OCI-LY3 (cell line): ENCODE results near the gene KLF15.

ENCODE experiments used
- H2AFZ ChIP-seq: fragments of 200-600, 300-600 bp; shearing (Covaris generic); 2 replicates; pipeline ENCODE4 v1.6.0; 2014; ENCODE audit warnings: antibody characterized with exemption, low read depth, low read length
- H3K27ac ChIP-seq: fragments of 200-600, 300-600 bp; sonication (generic); 2 replicates; pipeline ENCODE4 v1.5.1; 2014; ENCODE audit warnings: mild to moderate bottlenecking, low read length, moderate library complexity, mixed read lengths
- H3K27me3 ChIP-seq: fragments of 200-600, 300-600 bp; sonication (generic); 2 replicates; pipeline ENCODE4 v1.6.1; 2014; ENCODE audit warnings: low read depth, low read length, mixed read lengths
- H3K36me3 ChIP-seq: fragments of 200-600, 300-600 bp; sonication (generic); replicated peaks from 2 replicates; pipeline ENCODE3; 2014; ENCODE audit warnings: low read depth, low read length, mixed read lengths
- H3K4me1 ChIP-seq: fragments of 300-600, 200-600 bp; sonication (generic); 2 replicates; pipeline ENCODE4 v1.6.1; 2014; ENCODE audit warnings: low read length, mixed read lengths
- H3K4me2 ChIP-seq: fragments of 200-600, 300-600 bp; sonication (generic); 2 replicates; pipeline ENCODE4 v1.6.1; 2014; ENCODE audit warnings: low read length, mixed read lengths
- H3K4me3 ChIP-seq: fragments of 300-600, 200-600 bp; sonication (generic); 2 replicates; pipeline ENCODE4 v1.5.1; 2014; ENCODE audit warnings: antibody characterized with exemption, mild to moderate bottlenecking, low read length, moderate library complexity
- H3K79me2 ChIP-seq: fragments of 300-600, 200-600 bp; shearing (Covaris generic); 2 replicates; pipeline ENCODE4 v1.6.1; 2014; ENCODE audit warnings: mild to moderate bottlenecking, low read length, mixed read lengths
- H3K9ac ChIP-seq: fragments of 300-600, 200-600 bp; shearing (Covaris generic); 2 replicates; pipeline ENCODE4 v1.6.0; 2014; ENCODE audit warnings: mild to moderate bottlenecking, low read length, moderate library complexity
- H3K9me3 ChIP-seq: fragments of 200-600, 300-600 bp; shearing (Covaris generic); 2 replicates; pipeline ENCODE4 v1.6.1; 2014; ENCODE audit warnings: low read length, mixed read lengths; ENCODE audit not compliant: insufficient read depth
- H4K20me1 ChIP-seq: fragments of 200-600, 300-600 bp; sonication (generic); 2 replicates; pipeline ENCODE4 v1.6.1; 2016; ENCODE audit warnings: low read length, mixed read lengths; ENCODE audit not compliant: insufficient read depth
- CTCF ChIP-seq: fragments of 200-600, 300-600 bp; sonication (generic); IDR thresholded peaks from 2 replicates; pipeline ENCODE4 v1.5.1; 2014; ENCODE audit warnings: antibody characterized with exemption, low read length, low read depth
- EZH2phosphoT487 ChIP-seq: fragments of 200-600 bp; shearing (Covaris generic); IDR thresholded peaks from 2 replicates; pipeline ENCODE4 v1.6.1; 2018; ENCODE audit warnings: antibody characterized with exemption, mixed run types, low read depth

The KLF15 gene

DNA sequence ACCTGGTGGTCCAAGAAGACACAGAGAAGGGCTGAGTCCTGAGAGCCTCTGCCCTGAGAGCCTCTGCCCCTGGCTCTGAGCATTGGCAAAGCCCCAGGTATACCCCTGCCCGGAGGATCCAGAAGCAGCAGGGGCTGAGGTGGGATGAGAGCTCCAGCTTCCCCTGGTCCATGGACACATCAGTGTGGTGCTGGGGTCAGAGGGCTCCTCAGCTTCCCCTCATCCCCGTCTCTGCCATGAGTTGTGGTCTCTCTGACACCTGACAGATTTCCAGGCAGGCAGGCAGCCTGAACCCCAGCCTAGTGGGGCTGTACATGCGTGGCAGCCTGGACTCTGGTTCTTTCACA lies 3.5 kb upstream of the KLF15 start:
- Histone ChIP-seq H4K20me1 (no peaks in the 10 kb centered on the region), H3K27ac (no peak overlapping the region), H3K9ac (no peak overlapping the region), H3K36me3 (no peaks in the 10 kb centered on the region), H3K4me3 (no peak overlapping the region), H3K4me1 (no peaks in the 10 kb centered on the region), H2AFZ (no peak overlapping the region), H3K4me2 (no peak overlapping the region), H3K79me2 (no peaks in the 10 kb centered on the region), H3K27me3 (0 out of 2 replicates have a peak, but pooled peaks cover 7% of the 10 kb centered on the region), H3K9me3 (no peaks in the 10 kb centered on the region)
- TF ChIP-seq EZH2phosphoT487, result no peak
- TF ChIP-seq CTCF, result no peak

DNA sequence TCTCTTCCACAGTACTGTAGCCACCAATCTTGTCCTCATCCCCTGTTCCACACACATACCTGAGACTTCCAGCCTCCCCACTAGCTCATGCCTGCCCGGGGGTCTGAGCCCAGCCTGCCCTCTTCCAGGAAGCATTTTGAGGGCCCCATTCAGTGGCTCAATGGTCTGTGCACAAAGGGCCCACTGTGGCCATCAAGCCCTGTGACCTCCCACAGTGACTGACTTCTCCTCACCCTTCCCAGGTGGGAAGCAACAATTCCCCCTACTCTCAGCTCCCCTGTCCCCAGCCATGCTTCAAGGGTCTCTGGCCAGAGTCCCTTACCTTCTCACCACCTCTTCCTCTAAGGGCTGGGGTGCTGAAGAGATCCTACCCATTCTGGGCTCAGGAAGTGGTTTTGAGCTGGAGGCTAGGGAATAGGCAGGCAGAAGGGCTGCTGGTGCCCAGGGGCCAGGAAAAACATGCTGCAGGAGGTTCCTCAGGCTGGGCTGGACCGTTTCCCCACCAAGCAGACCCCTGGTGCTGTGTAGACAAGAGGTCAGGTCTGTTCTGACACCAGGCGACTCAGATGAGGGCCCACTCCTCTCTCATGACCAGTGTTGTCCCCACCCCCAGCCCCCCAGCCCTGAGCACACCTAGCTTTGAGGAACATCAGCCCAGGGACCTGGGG lies 3.0 kb upstream of the KLF15 start:
- H3K9ac ChIP-seq, result no peak overlapping the region
- TF ChIP-seq EZH2phosphoT487, result no peak
- no peak for TF ChIP-seq CTCF
- H4K20me1 ChIP-seq, result no peaks in the 10 kb centered on the region
- H3K9me3 ChIP-seq, result no peaks in the 10 kb centered on the region
- H3K4me3 ChIP-seq, result no peak overlapping the region
- no peak overlapping the region for H2AFZ ChIP-seq
- no peaks in the 10 kb centered on the region for H3K4me1 ChIP-seq
- 0 out of 2 replicates have a peak, but pooled peaks cover 7% of the 10 kb centered on the region for H3K27me3 ChIP-seq
- H3K36me3 ChIP-seq, result no peaks in the 10 kb centered on the region
- H3K27ac ChIP-seq, result no peak overlapping the region
- H3K79me2 ChIP-seq, result no peaks in the 10 kb centered on the region
- no peak overlapping the region for H3K4me2 ChIP-seq

GRCh38 chr3:126358816-126359181 lies 1.6 kb upstream of the KLF15 start:
- H3K27me3 ChIP-seq, result 0 out of 2 replicates have a peak, but pooled peaks cover 7% of the 10 kb centered on the region
- H3K4me1 ChIP-seq, result no peaks in the 10 kb centered on the region
- H3K27ac ChIP-seq, result no peak overlapping the region
- H3K36me3 ChIP-seq, result no peaks in the 10 kb centered on the region
- no peaks in the 10 kb centered on the region for H4K20me1 ChIP-seq
- no peaks in the 10 kb centered on the region for H3K9me3 ChIP-seq
- no peak overlapping the region for H3K4me2 ChIP-seq
- H3K9ac ChIP-seq, result no peak overlapping the region
- no peak overlapping the region for H2AFZ ChIP-seq
- TF ChIP-seq CTCF (no peak), EZH2phosphoT487 (no peak)
- H3K79me2 ChIP-seq, result no peaks in the 10 kb centered on the region
- no peak overlapping the region for H3K4me3 ChIP-seq

- Histone ChIP-seq H3K27ac (no peak overlapping the region), H3K36me3 (no peaks in the 10 kb centered on the region), H3K4me2 (no peak overlapping the region), H2AFZ (no peak overlapping the region), H3K4me1 (no peaks in the 10 kb centered on the region), H3K9me3 (no peaks in the 10 kb centered on the region), H3K9ac (no peak overlapping the region), H3K27me3 (0 out of 2 replicates have a peak, but pooled peaks cover 7% of the 10 kb centered on the region), H4K20me1 (no peaks in the 10 kb centered on the region), H3K4me3 (no peak overlapping the region), H3K79me2 (no peaks in the 10 kb centered on the region)
- TF ChIP-seq CTCF, result no peak
- no peak for TF ChIP-seq EZH2phosphoT487
These were observed 1.0 kb upstream of the KLF15 start for GRCh38 chr3:126358038-126358815.
